Activated CD4-positive, CD25-positive, alpha-beta regulatory T cell treated with anti-CD3 and anti-CD28 coated beads, Interleukin-2, amount 50 U/mL, for 16 hours (primary cell): ENCODE measurements around the gene SNAPC3.
A peak's percentile ranks its signal among the peaks of the same experiment; 100 is the strongest.
"Not testable (repeated sequence)": the region's sequence is repeated elsewhere in the genome, so short reads cannot be mapped to it uniquely, and the experiment has no call there.

Experiments used
- DNase-seq: peaks from one replicate; pipeline ENCODE4 v3.0.0-alpha.2; 2020; ENCODE audit warnings: low read depth, low spot score

The SNAPC3 gene

GRCh38 chr9:15422372-15423230, at the start of gene SNAPC3:
Gene SNAPC3 (plus strand): TSS chr9:15422876. CDS start chr9:15422880, 4 bp downstream.
- peak; percentile 83 for DNase-seq

DNA sequence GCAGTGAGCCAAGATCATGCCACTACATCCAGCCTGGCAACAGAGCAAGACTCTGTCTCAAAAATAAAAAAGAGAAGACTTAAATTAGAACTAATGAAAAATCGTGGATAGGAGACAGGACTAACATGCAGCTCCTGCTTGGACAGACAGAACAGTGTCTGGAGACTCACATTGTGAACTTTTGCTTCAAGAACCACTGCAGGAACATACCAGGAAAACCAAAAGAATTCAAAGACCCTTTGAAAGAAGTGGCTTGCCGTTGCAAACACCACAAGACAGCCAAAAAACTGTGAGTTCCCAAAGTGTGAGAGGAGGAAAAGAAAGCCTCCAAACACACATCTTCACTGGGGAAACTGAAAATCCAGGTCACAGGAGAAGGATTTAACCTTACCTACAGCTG, 48.8 kb upstream of the SNAPC3 start:
- no peak for DNase-seq

DNA sequence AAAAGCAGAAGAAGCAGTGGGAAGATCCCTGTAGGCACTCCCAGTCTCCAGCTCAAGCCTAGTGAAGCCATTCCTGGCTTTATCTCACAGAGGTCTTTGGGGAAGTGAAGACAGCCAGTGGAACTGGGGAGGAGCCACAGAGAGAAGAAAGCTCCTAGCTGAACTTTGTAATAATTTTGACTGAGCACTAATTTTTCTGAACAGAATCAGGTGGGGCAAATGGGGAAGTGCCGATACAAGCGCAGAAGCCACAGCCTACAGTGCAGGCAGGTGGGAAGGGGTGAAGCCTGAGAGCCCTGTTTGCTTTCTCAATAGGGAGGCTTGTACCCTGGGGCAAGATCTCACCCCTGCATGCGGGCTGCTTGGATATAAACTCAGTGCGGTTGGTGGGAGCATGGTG, 48.4 kb upstream of the SNAPC3 start:
- DNase-seq = no peak

DNA sequence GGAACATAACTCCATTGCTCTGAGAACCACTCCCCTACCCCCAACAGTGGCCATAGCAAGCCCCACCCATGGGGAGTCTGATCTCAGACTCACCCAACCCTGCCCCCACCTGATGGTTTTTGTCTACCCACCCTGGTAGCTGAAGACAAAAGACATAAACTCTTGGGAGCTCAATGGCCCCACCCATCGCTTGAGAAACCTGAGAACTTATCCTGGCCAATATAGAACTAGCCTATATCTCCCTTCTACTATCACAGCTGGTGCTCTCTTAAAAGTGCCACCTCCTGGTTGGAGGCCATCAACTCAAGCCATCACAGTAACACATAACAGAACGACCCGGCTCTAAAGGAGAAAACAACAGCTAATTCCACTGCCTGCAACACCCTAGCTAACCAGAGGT, 47.9 kb upstream of the SNAPC3 start:
- no peak for DNase-seq

GRCh38 chr9:15377625-15378540, 44.8 kb upstream of the SNAPC3 start:
- DNase-seq = no peak

GRCh38 chr9:15379317-15379716, 43.4 kb upstream of the SNAPC3 start:
- not testable (repeated sequence) for DNase-seq

DNA sequence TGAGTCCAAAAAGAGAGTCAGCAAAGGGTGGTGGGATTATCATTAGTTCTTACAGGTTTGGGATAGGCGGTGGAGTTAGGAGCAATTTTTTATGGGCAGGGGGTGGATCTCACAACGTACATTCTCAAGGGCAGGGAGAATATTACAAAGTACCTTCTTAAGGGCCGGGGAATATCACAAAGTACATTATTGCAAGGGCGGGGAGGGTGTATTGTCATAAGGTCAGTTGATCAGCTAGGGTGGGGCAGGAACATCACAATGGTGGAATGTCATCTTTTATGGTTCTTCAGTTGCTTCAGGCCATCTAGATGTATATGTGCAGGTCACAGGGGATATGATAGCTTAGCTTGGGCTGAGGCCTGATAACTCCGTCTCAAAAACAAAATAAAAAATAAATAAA, 42.8 kb upstream of the SNAPC3 start:
- DNase-seq = not testable (repeated sequence)

- DNase-seq = no peak
Measured at GRCh38 chr9:15381491-15381890, 41.2 kb upstream of the SNAPC3 start.

GRCh38 chr9:15386465-15386864, 36.2 kb upstream of the SNAPC3 start:
- no peak for DNase-seq

GRCh38 chr9:15389173-15389572, 33.5 kb upstream of the SNAPC3 start:
- no peak for DNase-seq

DNA sequence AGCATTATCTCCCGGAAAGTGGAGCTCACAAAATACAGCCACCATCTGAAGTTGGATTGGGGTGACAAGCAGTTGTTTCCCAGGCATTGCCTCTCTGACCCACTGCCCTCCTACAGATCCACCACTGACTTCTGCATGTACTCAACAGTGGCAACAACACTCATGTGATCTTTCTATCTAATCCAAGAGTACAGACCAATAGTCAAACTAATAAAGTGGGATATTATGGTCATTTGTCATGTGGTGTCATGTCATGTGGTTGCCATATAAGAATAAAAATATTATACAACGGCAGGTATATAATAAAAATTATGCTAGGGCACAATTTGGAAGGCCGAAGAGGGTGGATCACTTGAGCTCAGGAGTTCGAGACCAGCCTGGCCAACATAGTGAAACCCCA, 33.0 kb upstream of the SNAPC3 start:
- DNase-seq = no peak

DNA sequence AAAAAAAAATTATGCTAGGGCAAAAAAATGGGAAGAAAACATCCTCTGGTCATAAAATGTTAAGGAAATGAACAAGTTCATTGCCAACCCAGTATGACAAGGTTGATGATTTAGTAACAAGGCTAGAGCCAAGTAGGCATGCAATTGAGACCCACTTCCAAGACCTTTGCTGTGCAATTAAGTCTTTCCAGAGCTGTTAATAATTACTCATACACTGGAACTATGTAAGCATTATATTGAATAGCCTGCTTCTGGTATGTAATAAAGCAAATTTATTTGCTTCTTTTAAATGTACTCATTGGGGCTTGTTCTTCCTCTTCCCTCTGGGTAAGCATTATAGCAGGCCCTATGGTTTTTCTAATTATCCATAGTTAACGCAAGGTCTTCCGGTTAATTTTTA, 32.5 kb upstream of the SNAPC3 start:
- DNase-seq = no peak

DNA sequence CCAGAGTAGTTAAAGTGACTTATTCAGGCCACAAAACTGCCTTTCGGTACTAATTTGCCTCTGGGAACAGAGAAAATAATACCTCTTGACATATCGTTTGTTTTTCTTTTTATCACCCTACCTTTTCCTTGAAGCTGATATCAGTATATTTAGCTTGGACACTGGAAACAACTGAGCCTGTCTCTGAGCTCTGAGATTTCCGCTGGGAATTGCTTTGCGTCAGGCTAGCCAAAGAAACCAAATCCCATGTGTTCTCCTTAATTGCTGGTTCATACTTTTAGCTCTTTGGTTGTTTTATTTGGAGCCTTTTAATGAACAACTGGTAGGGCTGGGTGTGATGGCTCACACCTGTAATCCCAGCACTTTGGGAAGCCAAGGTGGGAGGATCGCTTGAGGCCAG, 30.3 kb upstream of the SNAPC3 start:
- DNase-seq = no peak

DNA sequence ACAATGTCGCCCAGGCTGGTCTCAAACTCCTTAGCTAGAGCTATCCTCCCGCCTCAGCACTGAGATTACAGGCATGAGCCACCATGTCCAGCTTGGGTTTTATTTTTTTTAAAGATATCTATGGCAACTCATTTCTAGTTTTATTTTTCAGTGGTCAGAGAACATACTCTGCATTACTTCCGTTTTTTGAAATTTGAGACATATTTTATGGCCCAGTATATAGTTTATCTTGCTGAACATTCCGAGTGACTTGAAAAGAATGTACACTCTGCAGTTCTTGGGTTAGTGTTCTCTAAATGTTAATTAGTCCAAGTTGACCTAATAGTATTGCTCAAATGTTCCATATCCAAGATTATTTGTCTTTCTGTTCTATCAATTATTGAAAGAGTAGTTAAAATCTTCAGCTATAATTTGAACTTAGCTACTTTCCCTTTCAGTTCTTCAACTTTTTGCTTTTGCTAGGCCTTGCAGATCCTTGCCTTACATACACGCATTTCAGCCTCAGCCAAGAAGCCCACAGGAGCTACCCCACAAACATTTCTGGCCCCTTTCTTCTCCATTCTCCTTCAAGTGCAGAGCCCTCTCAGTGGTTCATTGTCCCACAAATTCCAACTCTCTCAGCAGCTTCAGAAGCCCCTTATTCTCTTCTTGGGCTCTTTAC, 22.3 kb upstream of the SNAPC3 start:
- DNase-seq = no peak

DNA sequence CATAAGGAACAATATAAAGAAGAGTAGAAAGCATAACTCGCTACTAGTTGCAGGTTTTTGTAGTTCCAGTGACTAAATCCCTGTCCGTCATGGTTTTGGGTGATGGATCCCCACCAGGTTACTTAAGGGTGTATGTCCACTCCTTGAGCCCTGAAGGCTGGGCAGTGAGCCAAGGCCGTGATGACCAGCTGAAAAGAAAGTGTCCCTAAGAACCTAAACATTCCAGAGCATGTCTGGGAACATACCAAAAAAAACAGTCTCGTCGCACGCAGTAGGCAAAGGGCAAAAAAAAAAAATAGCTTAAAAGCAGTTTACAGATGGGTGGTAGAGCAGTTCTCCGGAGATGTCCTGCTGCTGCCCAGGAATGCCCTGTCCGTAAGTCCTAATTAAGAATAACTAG, 21.4 kb upstream of the SNAPC3 start:
- no peak for DNase-seq

DNA sequence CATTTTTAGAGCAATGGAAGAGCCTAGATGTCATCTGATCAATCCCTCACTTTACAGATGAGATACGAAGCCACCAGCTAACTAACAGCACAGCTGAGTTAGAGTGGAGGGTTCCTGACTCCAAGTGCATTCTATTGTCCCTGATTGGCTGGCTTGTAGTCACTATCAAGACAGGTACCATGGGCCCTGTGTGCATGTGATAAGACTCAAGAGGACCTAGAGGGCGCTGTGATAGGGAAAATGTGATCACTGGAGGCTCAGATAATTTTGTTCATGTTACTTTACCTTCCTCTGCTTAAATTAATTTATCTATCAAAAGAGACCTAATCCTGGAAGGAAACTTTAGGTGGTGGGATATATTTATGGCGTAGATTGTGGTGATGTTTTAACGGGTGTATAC, 19.5 kb upstream of the SNAPC3 start:
- DNase-seq = no peak

DNA sequence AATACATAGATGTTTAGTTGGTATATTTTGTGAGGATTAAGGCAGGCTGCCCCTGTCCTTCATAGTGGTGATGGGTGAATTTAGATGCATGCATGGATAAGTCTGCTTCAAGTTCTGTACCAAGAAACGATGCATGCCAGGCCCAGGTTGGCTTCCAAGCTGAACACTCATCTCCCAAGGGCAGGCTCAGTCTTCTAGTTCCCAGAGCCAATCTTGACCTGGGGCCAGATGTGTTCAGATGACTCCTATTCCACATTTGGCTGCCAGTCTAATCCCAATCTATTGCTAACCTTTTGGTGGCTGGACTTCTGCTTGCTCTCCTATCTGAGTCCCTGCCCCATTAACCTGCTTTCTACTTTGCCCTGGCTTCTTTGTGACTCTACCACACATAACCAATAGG, 18.5 kb upstream of the SNAPC3 start:
- DNase-seq = no peak

DNA sequence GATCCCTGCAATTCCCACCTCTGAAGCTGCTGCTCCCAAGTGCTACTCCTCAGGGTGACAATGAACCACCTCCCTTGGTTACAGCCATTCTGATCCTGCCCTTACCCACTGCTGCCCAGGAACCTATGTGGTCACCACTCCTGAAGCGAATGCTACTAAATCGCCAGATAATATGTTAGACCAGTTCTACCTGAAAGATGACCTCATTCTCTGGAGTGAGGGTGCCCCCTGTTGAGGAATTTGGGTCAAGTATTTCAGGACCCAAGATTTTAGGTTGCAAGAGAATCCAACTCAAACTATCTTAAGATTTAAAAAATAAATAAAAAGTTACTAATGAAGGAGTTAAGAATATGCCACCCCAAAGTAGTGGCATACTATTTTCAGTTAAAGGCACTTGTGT, 5.8 kb upstream of the SNAPC3 start:
- peak; percentile 22 for DNase-seq

- DNase-seq = no peak
Measured at GRCh38 chr9:15417626-15418025, 5.0 kb upstream of the SNAPC3 start.

DNA sequence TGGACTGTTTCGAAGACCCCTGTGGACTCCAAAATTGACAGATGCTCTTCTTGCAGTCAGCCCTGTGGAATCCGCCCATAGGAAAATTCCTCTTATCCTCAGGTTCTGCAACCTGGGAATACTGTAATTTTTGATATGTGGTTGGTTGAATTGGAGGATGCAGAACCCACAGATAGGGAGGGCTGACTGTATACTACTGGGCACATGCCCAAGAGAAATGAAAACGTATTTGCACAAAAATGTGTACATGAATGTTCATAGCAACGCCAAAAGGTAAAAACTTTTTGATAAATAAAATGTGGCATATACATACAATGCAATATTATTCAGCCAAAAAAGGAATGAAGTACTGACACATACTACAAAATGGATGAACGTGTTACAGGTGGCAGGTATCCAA, 1.9 kb upstream of the SNAPC3 start:
- DNase-seq = no peak

DNA sequence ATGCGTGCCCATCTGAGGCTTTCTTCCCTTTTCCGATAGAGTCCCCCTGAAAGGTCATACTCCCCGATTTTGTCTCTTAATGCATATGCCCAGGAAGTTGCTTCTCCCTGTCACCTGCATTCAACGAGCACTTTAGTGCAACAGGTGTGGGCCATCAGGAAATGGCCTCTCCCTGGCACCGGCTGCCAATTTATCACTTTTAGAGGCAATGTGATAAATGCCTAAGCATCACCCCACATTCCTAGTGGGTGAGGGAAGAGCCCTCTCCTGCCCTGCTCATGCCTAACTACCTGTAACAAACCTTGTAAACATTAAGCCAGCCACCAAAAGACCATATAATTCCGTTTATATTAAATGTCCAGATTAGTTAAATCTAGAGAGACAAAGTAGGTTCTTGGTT, 1.1 kb upstream of the SNAPC3 start:
- no peak for DNase-seq

DNA sequence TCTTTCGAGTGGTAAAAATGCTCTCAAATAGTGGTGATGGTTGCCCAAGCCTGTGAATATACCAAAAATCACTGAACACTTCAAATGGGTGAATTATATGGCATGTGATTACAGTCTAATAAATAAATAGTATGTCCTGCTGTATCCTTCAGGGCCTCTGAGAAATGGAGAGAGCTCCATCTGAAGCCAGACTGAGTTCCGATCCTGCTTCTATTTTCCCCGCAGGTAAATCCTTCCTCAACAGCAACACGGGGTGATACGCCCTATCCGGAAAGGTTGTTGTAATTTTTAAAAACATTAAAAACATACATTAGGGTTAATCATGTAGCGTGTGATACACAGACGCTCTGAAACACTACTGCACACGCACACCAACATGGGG, 695 bp upstream of the SNAPC3 start:
- no peak for DNase-seq
